RKO (cell line): Measurements from ENCODE around the gene WNT9A.

ENCODE experiments used
- DNase-seq: peaks from one replicate; pipeline ENCODE4 v3.0.0-alpha.2; 2016; ENCODE audit warnings: low spot score

Gene WNT9A

GRCh38 chr1:227941509-227942020, 6.2 kb downstream of the WNT9A start:
- no peak for DNase-seq

DNA sequence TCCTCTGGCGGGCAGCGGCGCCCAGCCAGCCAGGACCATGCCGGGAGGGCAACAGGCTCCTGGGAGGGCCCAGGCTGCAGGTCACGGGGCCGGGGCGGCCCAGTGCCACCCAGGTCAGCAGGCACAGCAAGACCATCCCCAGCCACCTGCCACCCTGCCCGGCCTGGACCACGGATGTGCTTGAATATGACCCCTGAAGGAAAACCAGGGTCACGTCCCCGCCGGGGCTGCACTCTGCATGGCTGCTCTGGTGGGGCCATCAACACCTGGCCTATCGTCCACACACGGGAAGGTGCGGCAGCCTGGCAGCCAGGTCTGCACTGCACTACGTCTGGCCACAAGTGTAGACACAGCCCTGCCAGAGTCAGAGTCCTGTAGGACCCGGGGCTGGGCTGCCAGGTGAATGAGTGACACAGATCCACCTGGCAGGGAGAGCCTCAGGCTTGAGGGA, 6.9 kb downstream of the WNT9A start:
- no peak for DNase-seq

DNA sequence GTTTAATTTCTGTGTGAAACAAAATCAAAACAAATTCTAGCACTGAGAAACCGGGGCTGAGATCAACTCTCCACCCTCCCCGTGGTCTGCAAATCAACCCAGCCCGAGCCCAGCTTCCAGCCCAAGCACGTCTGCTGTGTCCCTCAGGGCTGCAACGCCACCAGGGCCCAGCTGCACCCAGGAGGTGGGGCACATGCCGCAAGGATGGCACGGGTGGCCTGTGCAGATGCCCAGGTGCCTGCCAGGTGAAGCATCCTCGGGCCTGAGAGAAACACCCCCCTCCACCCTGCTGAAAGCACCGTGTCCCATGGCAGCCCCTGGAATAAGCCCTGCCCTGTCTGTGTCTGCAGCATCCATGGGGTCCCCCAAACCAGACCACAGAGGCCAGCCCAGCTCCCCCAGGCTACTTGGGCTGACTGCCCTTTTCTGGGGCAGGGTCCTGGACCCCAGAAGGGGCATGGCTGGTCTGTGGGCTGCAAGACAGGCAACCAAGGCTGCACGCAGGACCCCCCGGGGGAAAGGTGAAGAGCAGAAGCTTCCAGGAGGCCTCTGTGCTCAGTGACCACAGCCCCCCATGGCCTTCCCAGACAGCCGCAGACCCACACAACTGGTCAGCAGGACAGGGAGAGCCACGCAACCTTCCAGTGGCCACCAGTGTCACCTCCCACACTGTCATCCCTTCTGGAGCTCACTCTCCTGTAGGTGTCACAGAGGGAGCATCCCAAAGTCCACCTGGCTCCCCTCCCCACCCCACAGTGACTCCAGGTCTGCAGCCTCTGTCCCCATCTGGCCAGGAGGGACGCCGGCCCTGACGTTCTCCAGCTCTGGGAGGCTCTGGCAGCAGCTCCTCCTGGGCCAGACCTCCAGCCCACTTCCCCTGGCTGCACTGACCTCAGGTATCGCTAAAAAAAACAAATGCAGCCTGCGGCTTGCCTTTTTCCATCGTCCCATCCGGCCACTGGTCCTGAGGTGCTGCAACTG, 7.7 kb downstream of the WNT9A start:
- DNase-seq, result no peak

DNA sequence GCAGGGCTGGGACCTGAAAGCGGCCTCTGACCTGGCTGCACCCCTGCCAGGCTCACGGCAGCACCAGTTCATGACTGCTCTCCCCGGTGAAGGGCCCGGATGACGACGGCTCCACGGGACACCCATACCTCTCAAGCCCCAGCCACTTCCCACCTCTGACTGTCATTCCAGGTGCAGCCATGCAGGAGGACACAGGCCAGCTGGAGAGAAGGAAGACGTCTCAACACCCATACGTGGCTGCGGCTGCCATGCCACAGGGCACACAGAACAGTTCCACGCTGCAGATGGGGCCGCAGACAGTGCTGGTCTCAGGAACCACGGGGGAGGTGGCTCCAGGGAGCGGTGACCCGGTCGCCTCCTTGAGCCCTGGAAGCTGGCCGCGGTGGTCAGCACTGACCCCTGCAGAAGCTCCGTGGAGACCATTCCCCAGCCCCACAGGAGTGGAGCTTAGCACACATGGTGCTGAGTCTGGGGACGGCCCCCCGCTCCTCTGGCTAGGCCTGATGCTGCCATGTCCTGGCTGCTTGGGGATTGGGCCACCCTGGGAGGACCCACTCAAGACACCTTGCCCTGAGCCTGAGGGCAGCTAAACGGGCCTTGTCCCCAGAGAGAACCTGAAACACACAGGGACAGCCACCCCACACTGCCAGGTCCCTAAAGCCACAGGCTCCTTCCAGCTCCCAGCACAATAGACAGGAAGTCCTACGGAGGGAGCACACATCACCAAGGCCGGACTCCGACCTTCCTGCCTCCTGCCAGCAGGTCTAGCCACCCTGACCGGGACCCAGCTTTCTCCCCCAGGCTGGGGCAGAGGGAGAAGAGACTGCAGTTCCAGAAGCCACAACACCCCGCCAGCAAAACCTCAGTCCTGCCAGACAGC, 8.6 kb downstream of the WNT9A start:
- DNase-seq, result no peak

- no peak for DNase-seq
These were observed 9.5 kb downstream of the WNT9A start for GRCh38 chr1:227938276-227938675.

GRCh38 chr1:227937838-227938145, 9.9 kb downstream of the WNT9A start:
- no peak for DNase-seq

DNA sequence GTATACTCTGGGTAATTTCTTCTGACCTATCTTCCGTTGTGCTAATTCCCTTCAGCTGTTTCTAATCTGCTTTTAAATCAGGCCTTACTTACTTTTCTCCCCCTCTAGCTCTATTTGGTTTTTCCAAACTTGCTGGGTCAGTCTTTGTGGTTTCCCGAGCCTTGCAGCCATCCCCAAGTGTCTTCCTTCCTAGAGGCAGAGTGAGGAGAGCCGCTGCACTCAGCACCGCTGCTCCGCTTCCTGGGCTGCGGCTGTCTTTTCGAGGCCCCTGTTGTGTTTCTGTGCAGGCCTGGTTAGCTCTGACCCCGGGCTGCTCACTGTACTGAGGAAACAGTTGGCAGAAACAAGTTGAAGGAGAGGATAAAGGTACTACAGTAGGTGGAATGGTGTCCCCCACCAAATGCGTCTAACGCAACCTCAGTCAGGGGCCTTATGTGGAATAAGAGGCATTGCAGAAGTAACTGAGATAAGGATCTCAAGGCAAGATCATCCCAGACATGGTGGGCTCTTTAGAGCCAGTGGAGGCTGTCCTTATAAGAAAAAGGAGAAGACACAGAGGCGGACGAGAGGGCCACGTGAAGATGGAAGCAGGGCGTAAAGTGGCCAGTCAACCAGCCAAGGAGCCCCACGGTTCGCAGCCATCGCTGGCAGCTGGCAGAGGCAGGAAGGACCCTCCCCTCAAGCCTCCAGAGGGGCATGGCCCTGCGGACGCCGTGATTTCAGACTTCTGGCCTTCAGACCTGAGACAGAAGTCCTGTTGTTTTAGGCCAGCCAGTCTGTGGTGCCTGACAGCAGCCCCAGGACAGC, 10.5 kb downstream of the WNT9A start:
- DNase-seq, result no peak

DNA sequence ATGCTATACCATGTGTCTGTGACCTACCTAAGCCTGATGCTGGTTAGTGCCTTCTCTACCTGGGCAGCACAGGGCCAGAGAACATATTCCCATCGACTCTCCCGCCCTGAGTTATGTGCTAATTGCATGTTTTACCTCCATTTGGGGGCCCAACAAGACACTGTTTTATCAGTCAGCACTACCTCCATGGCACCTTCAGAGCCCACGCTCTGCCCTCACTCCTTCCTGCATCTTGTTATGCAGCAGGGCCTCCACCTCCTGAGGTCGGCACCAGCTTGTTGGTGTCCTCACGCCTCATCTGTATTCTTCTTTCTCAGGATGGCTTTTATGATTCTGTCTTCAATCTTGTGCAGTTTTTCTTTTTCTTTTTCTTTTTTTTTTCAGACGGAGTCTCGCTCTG, 11.9 kb downstream of the WNT9A start:
- no peak for DNase-seq

GRCh38 chr1:227934476-227935313, 13.0 kb downstream of the WNT9A start:
- peak; percentile 87 for DNase-seq

DNA sequence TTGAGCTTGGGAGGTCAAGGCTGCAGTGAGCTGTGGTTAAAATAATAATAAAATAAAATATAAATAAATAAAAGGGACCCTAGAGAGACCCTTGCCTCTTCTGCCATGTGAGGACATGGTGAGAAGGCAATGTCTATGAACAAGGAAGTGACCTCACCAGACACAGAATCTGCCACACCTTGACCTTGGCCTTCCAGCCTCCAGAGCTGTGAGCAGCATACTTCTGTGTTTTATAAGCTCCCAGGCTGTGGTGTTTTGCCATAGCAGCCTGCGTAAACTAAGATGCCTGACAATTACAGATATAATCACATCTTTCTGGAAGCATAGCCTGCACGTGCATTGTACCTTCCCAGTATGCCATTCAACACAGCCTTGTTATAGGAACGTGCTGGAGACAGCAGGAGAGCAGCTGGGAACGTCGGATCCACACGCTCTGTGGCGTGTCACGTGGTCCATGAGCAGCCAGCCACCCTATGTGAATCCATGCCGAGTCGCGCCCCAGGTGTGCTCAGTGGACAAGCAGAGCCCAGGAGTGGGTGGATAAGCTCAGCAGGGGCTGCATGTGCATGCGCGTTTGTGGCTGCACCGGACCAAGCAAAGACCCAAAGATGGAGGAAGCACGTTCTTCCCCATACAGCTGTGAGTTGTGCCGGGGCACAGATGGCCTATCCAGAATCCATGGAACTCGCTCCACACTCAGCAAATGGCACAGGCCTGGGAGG, 17.8 kb downstream of the WNT9A start:
- DNase-seq, result no peak

GRCh38 chr1:227928811-227929375, 18.8 kb downstream of the WNT9A start:
- no peak for DNase-seq

GRCh38 chr1:227927971-227928741, 19.6 kb downstream of the WNT9A start:
- DNase-seq, result no peak

DNA sequence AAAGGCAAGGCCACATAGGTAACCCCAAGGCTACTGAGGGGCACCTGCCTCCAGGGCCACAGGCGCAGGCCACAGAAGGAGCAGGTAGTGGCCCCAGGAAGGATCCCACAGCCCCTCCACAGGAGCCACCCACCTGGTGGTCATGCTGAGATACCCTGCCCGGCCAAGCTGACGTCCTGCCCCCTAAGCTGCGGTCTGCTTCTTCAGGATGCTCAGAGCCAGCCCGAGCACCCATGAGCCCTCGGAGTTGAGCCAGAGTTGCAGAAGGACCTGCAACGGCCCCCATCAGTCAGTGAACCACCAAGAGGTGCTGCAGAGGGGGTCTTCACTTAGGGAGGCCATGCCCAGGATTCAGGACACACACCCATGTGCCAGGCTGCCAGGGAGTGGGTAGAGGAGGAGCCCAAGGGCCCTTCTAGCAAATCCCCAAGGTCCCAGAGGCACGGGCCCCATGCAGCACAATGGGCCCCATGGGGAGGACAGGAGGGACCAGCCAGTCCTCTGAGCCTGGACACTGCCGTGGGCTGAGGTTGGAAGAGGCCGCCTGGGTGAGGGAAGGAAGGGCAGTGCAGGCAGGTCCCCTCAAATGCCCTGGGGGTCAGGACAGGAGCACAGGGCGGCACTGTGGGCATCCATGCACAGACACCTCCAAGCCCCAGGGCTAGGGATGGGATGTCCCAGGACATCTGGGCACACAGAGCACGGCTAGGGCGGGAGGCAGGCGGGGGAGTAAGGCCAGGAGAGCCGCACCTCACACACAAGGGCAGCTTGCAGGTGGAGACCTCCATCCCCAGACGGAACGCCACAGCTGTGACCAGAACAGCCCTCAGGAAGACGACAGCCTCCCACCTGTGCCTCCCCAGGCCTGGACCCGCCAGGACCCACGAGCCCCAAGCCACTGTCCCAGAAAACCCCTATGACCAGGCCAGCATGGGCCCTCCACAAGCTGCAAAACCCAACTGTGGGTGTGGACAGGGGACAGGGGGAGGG, 20.5 kb downstream of the WNT9A start:
- no peak for DNase-seq

- no peak for DNase-seq
These were observed 21.4 kb downstream of the WNT9A start for GRCh38 chr1:227926216-227926791.

GRCh38 chr1:227925582-227926198, 22.0 kb downstream of the WNT9A start:
- DNase-seq, result no peak

DNA sequence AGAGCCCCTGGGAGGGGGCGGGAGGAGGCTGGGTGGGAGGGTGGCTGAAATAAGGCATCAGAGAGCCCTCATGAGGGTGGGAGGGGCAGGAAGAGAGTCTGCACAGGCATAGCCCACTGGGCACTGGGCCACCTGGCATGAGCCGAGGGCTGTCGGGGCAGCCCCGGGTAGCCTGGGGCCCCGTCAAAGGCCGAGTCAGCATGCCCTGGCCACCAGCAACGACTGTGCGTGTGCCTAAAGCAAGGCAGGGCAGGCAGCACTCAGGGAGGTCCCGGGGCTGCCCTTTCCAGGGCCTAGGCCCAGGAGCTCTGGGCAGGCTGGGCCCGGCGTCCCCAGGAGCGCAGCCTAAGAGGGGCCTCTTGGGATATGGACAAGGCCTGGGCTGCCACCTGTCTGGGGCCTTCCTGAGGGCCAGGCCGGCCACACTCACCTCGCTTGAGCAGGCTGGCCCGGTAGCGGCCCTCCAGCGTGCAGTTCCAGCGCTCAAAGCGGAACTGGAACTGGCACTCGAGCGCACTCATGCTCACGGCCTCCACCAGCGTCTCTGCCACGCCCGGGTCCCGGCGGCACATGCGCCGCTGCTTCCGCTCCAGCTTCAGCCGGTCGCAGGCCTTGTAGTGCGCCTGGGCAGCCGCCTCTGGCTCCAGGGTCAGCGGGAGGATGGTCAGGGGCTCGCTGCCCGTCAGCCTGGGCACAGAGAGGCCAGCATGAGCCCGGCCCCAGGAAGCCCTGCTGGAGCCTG, 22.7 kb downstream of the WNT9A start:
- no peak for DNase-seq
